GM12864 (cell line): Measurements from ENCODE around the gene UGT2B7.
"Not testable (repeated sequence)": the region's sequence is repeated elsewhere in the genome, so short reads cannot be mapped to it uniquely, and the experiment has no call there.

Source experiments
- DNase-seq: peaks from one replicate; pipeline ENCODE4 v3.0.0-alpha.2; 2011; ENCODE audit warnings: low read depth
- H3K4me3 ChIP-seq: 2 replicates; pipeline ENCODE4 v1.5.1; 2011; ENCODE audit warnings: mild to moderate bottlenecking, low read depth, low read length, control low read depth
- CTCF ChIP-seq: IDR thresholded peaks from 2 replicates; pipeline ENCODE4 v1.5.1; 2011; ENCODE audit warnings: low read depth, mild to moderate bottlenecking, moderate library complexity, low read length, control low read depth, inconsistent platforms; ENCODE audit errors: missing control alignments

UGT2B7 gene

DNA sequence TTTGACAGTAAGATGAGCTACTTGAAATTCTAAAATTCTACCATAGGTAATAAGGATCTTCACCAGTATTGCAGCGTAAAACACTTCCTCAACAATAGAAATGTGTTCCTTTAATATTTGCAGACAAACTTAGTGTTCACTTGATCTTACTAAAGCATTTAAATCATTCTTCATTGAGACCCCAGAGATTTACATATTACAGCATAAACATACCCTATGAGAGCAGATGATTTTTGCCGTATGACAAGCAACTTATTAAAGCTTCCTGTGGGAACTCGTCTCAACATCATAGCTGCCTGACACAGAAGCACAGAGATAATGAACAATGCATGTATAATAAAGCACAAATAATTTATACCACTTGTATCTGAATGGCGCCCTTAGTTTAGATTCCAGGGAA lies 3.6 kb downstream of the UGT2B7 start:
- no peak overlapping the region for H3K4me3 ChIP-seq
- DNase-seq = no peak
- TF ChIP-seq CTCF = no peak

GRCh38 chr4:69102668-69103067 lies 6.4 kb downstream of the UGT2B7 start:
- not testable (repeated sequence) for DNase-seq, H3K4me3 ChIP-seq

DNA sequence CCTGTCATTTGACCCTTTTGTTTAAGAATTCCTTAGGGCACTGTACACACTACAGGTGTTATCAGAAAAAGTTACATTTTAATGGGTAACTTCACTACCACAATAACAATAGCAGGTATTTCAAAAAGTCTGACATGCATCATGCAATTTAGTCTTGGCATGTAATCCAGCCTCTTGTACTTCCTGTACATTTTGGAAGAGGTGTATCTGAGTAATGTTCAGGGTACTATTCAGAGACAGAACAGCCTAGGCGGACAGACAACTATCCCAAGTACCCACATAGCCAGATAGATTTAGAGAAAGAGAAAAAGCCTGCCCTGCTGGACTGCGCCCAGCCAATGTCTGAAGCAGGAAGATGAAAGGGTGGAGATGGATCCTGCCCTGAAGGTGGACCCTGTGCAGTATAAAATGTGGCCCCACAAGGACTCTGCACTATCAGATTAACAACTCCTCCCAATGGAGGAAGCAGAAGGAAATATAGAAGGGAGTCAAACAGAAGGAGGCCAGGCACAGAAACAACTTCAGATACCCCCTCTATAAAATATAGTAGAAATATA lies 8.5 kb downstream of the UGT2B7 start:
- no peak for DNase-seq
- no peak for TF ChIP-seq CTCF
- H3K4me3 ChIP-seq = no peak overlapping the region

DNA sequence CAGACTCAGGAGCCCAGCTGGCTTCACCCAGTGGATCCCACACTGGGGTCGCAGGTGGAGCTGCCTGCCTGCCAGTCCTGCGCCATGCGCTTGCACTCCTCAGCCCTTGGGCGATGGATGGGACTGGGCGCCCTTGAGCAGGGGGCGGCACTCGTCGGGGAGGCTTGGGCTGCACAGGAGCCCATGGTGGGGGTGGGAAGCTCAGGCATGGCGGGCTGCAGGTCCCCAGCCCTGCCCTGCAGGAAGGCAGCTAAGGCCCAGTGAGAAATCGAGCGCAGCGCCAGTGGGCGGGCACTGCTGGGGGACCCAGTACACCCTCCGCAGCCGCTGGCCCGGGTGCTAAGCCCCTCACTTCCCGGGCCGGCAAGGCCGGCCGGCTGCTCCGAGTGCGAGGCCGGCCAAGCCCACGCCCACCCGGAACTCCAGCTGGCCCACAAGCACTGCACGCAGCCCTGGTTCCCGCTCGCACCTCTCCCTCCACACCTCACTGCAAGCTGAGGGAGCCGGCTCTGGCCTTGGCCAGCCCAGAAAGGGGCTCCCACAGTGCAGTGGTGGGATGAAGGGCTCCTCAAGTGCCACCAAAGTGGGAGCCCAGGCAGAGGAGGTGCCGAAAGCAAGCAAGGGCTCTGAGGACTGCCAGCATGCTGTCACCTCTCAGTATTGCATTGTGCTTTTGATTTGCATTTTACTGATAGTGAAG lies 19.0 kb downstream of the UGT2B7 start:
- not testable (repeated sequence) for H3K4me3 ChIP-seq, DNase-seq

- H3K4me3 ChIP-seq = no peak overlapping the region
- TF ChIP-seq CTCF = no peak
- DNase-seq = no peak
Measured at GRCh38 chr4:69115851-69116213, 19.6 kb downstream of the UGT2B7 start.

- no peak for DNase-seq
- no peak overlapping the region for H3K4me3 ChIP-seq
- TF ChIP-seq CTCF = no peak
Measured at GRCh38 chr4:69116645-69117321, 20.5 kb downstream of the UGT2B7 start.

DNA sequence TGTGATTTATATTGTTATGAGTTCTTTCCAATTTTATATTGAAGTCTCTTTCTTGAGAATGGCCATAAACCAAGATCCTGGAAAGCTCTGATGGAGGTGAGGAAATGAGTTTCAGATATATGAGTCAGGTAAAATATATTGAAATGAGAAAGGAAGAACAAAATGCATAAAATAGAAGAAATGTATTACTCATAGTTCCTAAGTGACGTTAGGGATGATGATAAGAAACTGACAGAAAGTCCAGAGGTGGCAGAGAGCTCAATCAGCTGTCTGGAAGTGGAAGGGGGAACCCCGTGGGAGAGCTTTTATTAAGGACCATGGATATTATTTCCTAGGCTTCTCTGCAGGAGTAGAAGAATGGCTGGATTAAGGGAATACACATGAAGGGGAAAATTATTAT lies 24.6 kb downstream of the UGT2B7 start:
- no peak for TF ChIP-seq CTCF
- H3K4me3 ChIP-seq = no peak overlapping the region
- no peak for DNase-seq

- no peak for DNase-seq
- no peak overlapping the region for H3K4me3 ChIP-seq
- no peak for TF ChIP-seq CTCF
Measured at GRCh38 chr4:69122476-69122875, 26.2 kb downstream of the UGT2B7 start.
